Stimulated activated CD4-positive, alpha-beta T cell treated with anti-CD3 and anti-CD28 coated beads, Interleukin-1b, Interleukin-23, amount 100 ng/mL, for 1 hour (primary cell): Measurements from ENCODE around the gene PRKCA.

Experiments
- DNase-seq, 2 donors: peaks; one replicate each; pipeline ENCODE4 v3.0.0-alpha.2; 2020; ENCODE audit warnings: low read depth in 2 of 2

PRKCA gene

GRCh38 chr17:66414561-66415175 is 112.3 kb downstream of the PRKCA start:
- no peak for DNase-seq

GRCh38 chr17:66415366-66416206 is 113.2 kb downstream of the PRKCA start:
- DNase-seq: no peak

- DNase-seq: no peak
Measured at GRCh38 chr17:66416207-66416940, 114.0 kb downstream of the PRKCA start.

GRCh38 chr17:66417300-66417719 is 114.9 kb downstream of the PRKCA start:
- no peak for DNase-seq

- DNase-seq: no peak
Measured at GRCh38 chr17:66420961-66421371, 118.6 kb downstream of the PRKCA start.

GRCh38 chr17:66422186-66422585 is 119.8 kb downstream of the PRKCA start:
- DNase-seq: no peak

- no peak for DNase-seq
Measured at GRCh38 chr17:66423056-66423955, 120.9 kb downstream of the PRKCA start.

GRCh38 chr17:66425756-66426396 is 123.5 kb downstream of the PRKCA start:
- DNase-seq: no peak

- peak in 1 of 2 donors; percentile 2 for DNase-seq
Measured at GRCh38 chr17:66426397-66427033, 124.1 kb downstream of the PRKCA start.

GRCh38 chr17:66427134-66427533 is 124.7 kb downstream of the PRKCA start:
- DNase-seq: no peak

- DNase-seq: no peak
Measured at GRCh38 chr17:66429680-66430079, 127.3 kb downstream of the PRKCA start.

GRCh38 chr17:66430846-66431795 is 128.7 kb downstream of the PRKCA start:
- DNase-seq: no peak

- no peak for DNase-seq
Measured at GRCh38 chr17:66431910-66432309, 129.5 kb downstream of the PRKCA start.

- DNase-seq: no peak
Measured at GRCh38 chr17:66432411-66432957, 130.1 kb downstream of the PRKCA start.

GRCh38 chr17:66432996-66433551 is 130.7 kb downstream of the PRKCA start:
- no peak for DNase-seq

- no peak for DNase-seq
Measured at GRCh38 chr17:66435182-66435581, 132.8 kb downstream of the PRKCA start.

- DNase-seq: no peak
Measured at GRCh38 chr17:66436631-66437030, 134.2 kb downstream of the PRKCA start.

GRCh38 chr17:66437476-66438026 is 135.1 kb downstream of the PRKCA start:
- no peak for DNase-seq
